IPS-11a (cell line): ENCODE measurements around the gene H19.

Experiments used
- H3K4me3 ChIP-seq: one replicate; pipeline ENCODE4 v1.5.1; 2013; ENCODE audit warnings: low read depth, low read length, control low read depth

H19 gene

DNA sequence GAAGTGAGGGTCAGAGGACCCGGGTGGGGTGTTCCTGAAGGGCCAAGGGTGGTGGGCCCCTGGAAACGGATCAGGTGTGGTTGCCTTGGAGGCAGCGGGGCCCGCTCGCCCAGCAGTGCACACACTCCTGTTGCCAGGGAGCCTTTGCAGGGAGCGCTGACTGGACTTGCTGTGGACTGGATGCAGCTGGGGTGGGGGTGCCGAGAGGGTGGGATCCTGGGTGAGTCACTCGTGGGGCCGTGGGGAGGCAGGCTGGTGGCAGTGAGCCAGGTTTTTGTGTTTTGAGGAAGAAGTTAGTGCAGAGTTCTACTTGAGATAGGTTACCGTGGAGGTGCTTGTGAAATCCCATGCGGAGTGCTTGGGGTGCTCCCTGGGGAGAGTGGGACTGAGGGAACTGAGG is 49.3 kb downstream of the H19 start:
- no peak overlapping the region for H3K4me3 ChIP-seq

GRCh38 chr11:1947592-1948237 is 49.9 kb downstream of the H19 start:
- H3K4me3 ChIP-seq, result no peak overlapping the region

GRCh38 chr11:1946812-1947484 is 50.7 kb downstream of the H19 start, which contains the start of gene MRPL23:
TSS of gene MRPL23 (plus strand) at chr11:1947332. CDS start at chr11:1947363, 31 bp downstream.
- H3K4me3 ChIP-seq, result no peak within 1 kb of the TSS
